MM.1S (cell line): ENCODE results near the gene FOSL1.

ENCODE experiments used
- CTCF ChIP-seq: fragments of 300-600 bp; sonication (generic); IDR thresholded peaks from 2 replicates; pipeline ENCODE4 v1.5.1; 2016; ENCODE audit warnings: antibody characterized with exemption, low read length, mixed read lengths
- EZH2 ChIP-seq: fragments of 300-600 bp; sonication (generic); optimal IDR thresholded peaks from 2 replicates; pipeline ENCODE3; 2017; ENCODE audit warnings: low read depth, mild to moderate bottlenecking, antibody characterized with exemption, low read length, mixed read lengths
- EZH2phosphoT487 ChIP-seq: fragments of 300-600 bp; sonication (generic); IDR thresholded peaks from 2 replicates; pipeline ENCODE4 v1.6.1; 2018; ENCODE audit warnings: antibody characterized with exemption, low read length

- TF ChIP-seq EZH2, result no peak
- TF ChIP-seq CTCF, result no peak
- no peak for TF ChIP-seq EZH2phosphoT487
Measured at GRCh38 chr11:65927904-65928397, 27.8 kb upstream of the FOSL1 start.
